ENCODE measurements around the gene MISP3.

- TF ChIP-seq ZNF384 (IDR thresholded peaks at IDR 0.05) = no peak
- TF ChIP-seq CTBP1 (IDR thresholded peaks at IDR 0.05; ENCODE audit: borderline replicate concordance) = no peak
- TF ChIP-seq SP1 (IDR thresholded peaks at IDR 0.05) = no peak
- TF ChIP-seq SUZ12 (IDR thresholded peaks at IDR 0.05) = no peak
- TF ChIP-seq FOXM1 (IDR thresholded peaks at IDR 0.05; ENCODE audit: borderline replicate concordance) = no peak
- no peak for TF ChIP-seq TARDBP (IDR thresholded peaks at IDR 0.05)
- TF ChIP-seq L3MBTL2 (conservative IDR thresholded peaks at IDR 0.05) = no peak
- TF ChIP-seq PKNOX1 (IDR thresholded peaks at IDR 0.05) = no peak
- no peak for TF ChIP-seq ELF4 (IDR thresholded peaks at IDR 0.05)
Observed at GRCh38 chr19:14054099-14054498, 18.5 kb upstream of the MISP3 start.
